ENCODE data around the gene SHISA9. TPM values are rescaled to one million over a fixed set of nuclear protein-coding genes. Genes with fewer than 3 reads are reported as not detected.

SHISA9 gene
- total RNA-seq, 2 donors from 2014 or later, result 20.5 to 24.0 TPM

- H3K4me3 ChIP-seq, result no peak overlapping the region
- H3K27me3 ChIP-seq (replicated peaks; ENCODE audit: insufficient read depth), result no peaks in the 10 kb centered on the region
- H3K9me3 ChIP-seq, result no peaks in the 10 kb centered on the region
- H3K27ac ChIP-seq, result no peak overlapping the region
- no peaks in the 10 kb centered on the region for H3K4me1 ChIP-seq (replicated peaks)
- no peaks in the 10 kb centered on the region for H3K36me3 ChIP-seq
- no peak for DNase-seq (ENCODE audit: low spot score)
- intact Hi-C loops (cut with DNase I), result no loop called here
- 91% methylated on average over 3 of the region's 3 CpGs for WGBS
- no peak for TF ChIP-seq CTCF (IDR thresholded peaks at IDR 0.05)
- TF ChIP-seq POLR2AphosphoS5 (IDR thresholded peaks at IDR 0.05), result no peak
- TF ChIP-seq POLR2A (IDR thresholded peaks at IDR 0.05), result no peak
Observed at GRCh38 chr16:12972246-12972645, 70.8 kb downstream of the SHISA9 start.

- no peak overlapping the region for H3K4me3 ChIP-seq
- no peaks in the 10 kb centered on the region for H3K4me1 ChIP-seq (replicated peaks)
- DNase-seq (ENCODE audit: low spot score), result no peak
- H3K36me3 ChIP-seq, result no peaks in the 10 kb centered on the region
- no peak overlapping the region for H3K27ac ChIP-seq
- intact Hi-C loops (cut with DNase I), result no loop called here
- H3K9me3 ChIP-seq, result no peaks in the 10 kb centered on the region
- TF ChIP-seq CTCF (IDR thresholded peaks at IDR 0.05), result no peak
- 90% methylated on average over 3 of the region's 3 CpGs for WGBS
- H3K27me3 ChIP-seq (replicated peaks; ENCODE audit: insufficient read depth), result no peaks in the 10 kb centered on the region
Observed at GRCh38 chr16:12975766-12976165, 74.4 kb downstream of the SHISA9 start.

- 68% methylated on average over 2 of the region's 2 CpGs for WGBS
- no peak overlapping the region for H3K27ac ChIP-seq
- no peaks in the 10 kb centered on the region for H3K4me1 ChIP-seq (replicated peaks)
- no peaks in the 10 kb centered on the region for H3K9me3 ChIP-seq
- TF ChIP-seq CTCF (IDR thresholded peaks at IDR 0.05) (no peak), POLR2A (IDR thresholded peaks at IDR 0.05) (no peak), POLR2AphosphoS5 (IDR thresholded peaks at IDR 0.05) (no peak)
- H3K36me3 ChIP-seq, result no peaks in the 10 kb centered on the region
- H3K4me3 ChIP-seq, result no peak overlapping the region
- no peaks in the 10 kb centered on the region for H3K27me3 ChIP-seq (replicated peaks; ENCODE audit: insufficient read depth)
- no peak for DNase-seq (ENCODE audit: low spot score)
- intact Hi-C loops (cut with DNase I), result no loop called here
Observed at GRCh38 chr16:12976496-12976895, 75.1 kb downstream of the SHISA9 start.

GRCh38 chr16:12976936-12977335 is 75.5 kb downstream of the SHISA9 start:
- Histone ChIP-seq H3K4me3 (no peak overlapping the region), H3K9me3 (no peaks in the 10 kb centered on the region), H3K27ac (no peak overlapping the region), H3K36me3 (no peaks in the 10 kb centered on the region), H3K27me3 (replicated peaks; ENCODE audit: insufficient read depth) (no peaks in the 10 kb centered on the region), H3K4me1 (replicated peaks) (no peaks in the 10 kb centered on the region)
- intact Hi-C loops (cut with DNase I), result no loop called here
- 81% methylated on average over 5 of the region's 5 CpGs for WGBS
- no peak for DNase-seq (ENCODE audit: low spot score)
- TF ChIP-seq POLR2AphosphoS5 (IDR thresholded peaks at IDR 0.05), result no peak
- no peak for TF ChIP-seq POLR2A (IDR thresholded peaks at IDR 0.05)
- TF ChIP-seq CTCF (IDR thresholded peaks at IDR 0.05), result no peak

- DNase-seq (ENCODE audit: low spot score), result no peak
- no peak overlapping the region for H3K27ac ChIP-seq
- no peak for TF ChIP-seq POLR2A (IDR thresholded peaks at IDR 0.05)
- intact Hi-C loops (cut with DNase I), result no loop called here
- H3K4me1 ChIP-seq (replicated peaks), result no peaks in the 10 kb centered on the region
- H3K27me3 ChIP-seq (replicated peaks; ENCODE audit: insufficient read depth), result no peaks in the 10 kb centered on the region
- no peaks in the 10 kb centered on the region for H3K9me3 ChIP-seq
- H3K4me3 ChIP-seq, result no peak overlapping the region
- no peaks in the 10 kb centered on the region for H3K36me3 ChIP-seq
Observed at GRCh38 chr16:12985516-12985915, 84.1 kb downstream of the SHISA9 start.

All from prostate gland (tissue), 2 donors.